Bone marrow (tissue), 2 donors: ENCODE data around the gene HAX1.
"Not testable (repeated sequence)": the region's sequence is repeated elsewhere in the genome, so short reads cannot be mapped to it uniquely, and the experiment has no call there.

Experiments used
- DNase-seq, 2 donors: peaks; one replicate each; lab custom pipeline; 2025; lab: John Stamatoyannopoulos, UW

Gene HAX1

GRCh38 chr1:154287591-154287990 is 15.2 kb downstream of the HAX1 start:
- DNase-seq: not testable (repeated sequence)

- DNase-seq: no peak
Measured at GRCh38 chr1:154288661-154289060, 16.2 kb downstream of the HAX1 start.

- DNase-seq: no peak
Measured at GRCh38 chr1:154290921-154291320, 18.5 kb downstream of the HAX1 start.

GRCh38 chr1:154295408-154296235 is 23.2 kb downstream of the HAX1 start:
- no peak for DNase-seq

GRCh38 chr1:154301582-154301981 is 29.2 kb downstream of the HAX1 start:
- DNase-seq: no peak

- DNase-seq: no peak
Measured at GRCh38 chr1:154304664-154305337, 32.4 kb downstream of the HAX1 start.

DNA sequence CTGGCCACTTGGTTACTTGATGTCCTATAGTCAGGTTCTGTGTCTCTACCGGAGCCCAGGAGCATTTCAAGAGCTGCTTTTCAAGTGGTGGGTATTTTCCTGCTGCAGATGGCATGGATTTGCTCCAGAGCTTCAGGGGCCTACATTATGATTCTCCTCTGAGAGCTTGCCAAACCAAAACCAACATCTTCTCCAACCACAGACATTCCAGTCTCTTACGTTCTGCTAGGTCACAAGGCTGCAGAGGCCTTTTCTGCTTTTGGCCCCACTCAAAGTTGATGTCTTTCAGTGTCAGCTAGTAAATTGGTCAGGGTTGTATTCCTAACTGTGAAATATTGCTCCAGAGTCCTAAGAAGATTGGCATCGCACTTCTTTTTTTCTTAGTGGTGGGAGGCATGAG is 33.7 kb downstream of the HAX1 start:
- DNase-seq: no peak

- DNase-seq: not testable (repeated sequence)
Measured at GRCh38 chr1:154307670-154308270, 35.3 kb downstream of the HAX1 start.

GRCh38 chr1:154309136-154309535 is 36.7 kb downstream of the HAX1 start:
- DNase-seq: not testable (repeated sequence)

DNA sequence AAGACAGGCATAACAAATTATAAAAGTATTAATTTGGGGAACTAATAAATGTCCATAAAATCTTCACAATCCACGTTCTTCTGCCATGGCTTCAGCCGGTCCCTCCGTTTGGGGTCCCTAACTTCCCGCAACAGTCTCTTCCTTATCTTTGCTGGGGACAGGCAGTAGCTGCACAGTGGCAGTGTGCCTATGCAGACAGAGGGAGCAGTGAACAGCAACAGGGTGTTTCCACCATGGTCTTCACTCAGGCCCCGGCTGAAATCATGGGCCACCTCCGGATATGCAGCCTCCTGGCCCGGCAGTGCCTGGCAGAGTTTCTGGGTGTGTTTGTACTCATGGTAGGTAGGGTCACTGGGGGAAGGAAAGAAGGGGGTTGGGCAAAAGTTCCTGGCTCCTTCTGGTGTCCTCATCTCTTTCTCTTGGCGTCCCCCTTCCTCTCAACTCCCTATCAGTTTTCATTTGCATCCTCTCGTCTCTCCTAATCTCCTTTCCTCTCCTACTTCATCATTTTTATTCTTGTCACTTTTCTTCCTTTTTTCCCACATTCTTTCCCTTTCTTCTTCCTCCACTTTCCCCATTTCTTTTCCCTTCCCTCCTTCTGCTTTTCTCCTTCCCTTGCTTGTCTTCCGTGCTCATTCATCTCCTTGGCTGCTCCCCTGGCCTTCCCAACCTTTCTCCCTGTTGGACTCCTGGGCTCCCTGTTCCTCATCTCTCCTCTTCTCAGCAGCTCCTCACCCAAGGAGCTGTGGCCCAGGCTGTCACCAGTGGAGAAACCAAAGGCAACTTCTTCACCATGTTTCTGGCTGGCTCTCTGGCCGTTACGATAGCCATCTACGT is 40.0 kb downstream of the HAX1 start:
- DNase-seq: not testable (repeated sequence)

DNA sequence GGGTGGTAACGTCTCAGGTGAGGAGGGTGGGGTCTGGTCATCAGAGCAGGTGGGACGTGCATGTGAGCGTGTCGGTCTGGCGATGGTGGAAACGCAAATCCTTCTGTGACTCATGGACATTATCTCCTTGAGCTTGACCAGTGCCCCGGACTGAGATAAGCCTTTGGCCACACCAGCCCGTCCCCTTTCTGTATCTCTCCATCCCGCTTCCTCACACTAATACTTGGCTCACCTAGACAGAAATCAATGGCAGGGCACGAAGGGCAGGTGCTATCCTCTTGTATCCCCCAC is 40.6 kb downstream of the HAX1 start:
- no peak for DNase-seq

- not testable (repeated sequence) for DNase-seq
Measured at GRCh38 chr1:154314226-154314625, 41.8 kb downstream of the HAX1 start.

- DNase-seq: no peak
Measured at GRCh38 chr1:154316704-154317103, 44.3 kb downstream of the HAX1 start.

GRCh38 chr1:154318386-154318785 is 46.0 kb downstream of the HAX1 start:
- no peak for DNase-seq

GRCh38 chr1:154320882-154321608 is 48.6 kb downstream of the HAX1 start, which contains the start of gene AQP10:
Gene AQP10, plus strand, starts transcription at chr1:154321093. Its CDS starts 63 bp downstream, at chr1:154321156.
- DNase-seq: peak in 1 of 2 donors; percentile 54

DNA sequence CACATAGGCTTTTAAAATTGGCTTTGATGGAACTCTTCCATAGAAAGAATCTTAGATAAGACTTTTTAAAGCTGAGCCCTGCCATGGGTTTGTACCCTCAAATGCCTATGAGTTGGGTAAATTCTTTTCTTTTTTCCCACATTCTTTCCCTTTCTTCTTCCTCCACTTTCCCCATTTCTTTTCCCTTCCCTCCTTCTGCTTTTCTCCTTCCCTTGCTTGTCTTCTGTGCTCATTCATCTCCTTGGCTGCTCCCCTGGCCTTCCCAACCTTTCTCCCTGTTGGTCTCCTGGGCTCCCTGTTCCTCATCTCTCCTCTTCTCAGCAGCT is 49.1 kb downstream of the HAX1 start:
- DNase-seq: not testable (repeated sequence)

DNA sequence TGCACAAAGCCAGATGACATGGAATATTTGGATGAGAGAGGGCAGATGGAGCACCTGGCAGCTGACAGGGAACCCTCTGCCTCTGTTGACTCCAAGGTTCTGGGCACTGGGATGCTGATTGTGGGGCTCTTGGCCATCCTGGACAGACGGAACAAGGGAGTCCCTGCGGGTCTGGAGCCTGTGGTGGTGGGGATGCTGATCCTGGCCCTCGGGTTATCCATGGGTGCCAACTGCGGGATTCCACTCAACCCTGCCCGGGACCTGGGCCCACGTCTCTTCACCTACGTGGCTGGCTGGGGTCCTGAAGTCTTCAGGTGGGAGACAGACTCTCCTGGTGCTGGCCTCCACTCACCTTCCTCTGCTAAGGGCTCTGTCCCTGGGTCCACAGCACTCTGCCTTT is 51.1 kb downstream of the HAX1 start:
- no peak for DNase-seq

DNA sequence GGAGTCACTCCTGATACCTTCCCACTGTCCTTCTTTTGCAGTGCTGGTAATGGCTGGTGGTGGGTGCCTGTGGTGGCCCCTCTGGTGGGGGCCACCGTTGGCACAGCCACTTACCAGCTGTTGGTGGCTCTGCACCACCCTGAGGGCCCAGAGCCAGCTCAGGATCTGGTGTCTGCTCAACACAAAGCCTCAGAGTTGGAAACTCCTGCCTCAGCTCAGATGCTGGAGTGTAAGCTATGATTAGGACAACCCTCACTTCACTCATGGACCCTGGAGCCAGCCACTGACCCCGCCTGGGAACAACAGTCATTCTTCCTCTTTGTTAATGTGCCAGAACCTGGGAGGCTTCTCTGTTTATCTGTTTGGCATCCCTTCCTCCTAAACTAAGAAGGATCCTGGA is 51.8 kb downstream of the HAX1 start:
- no peak for DNase-seq

DNA sequence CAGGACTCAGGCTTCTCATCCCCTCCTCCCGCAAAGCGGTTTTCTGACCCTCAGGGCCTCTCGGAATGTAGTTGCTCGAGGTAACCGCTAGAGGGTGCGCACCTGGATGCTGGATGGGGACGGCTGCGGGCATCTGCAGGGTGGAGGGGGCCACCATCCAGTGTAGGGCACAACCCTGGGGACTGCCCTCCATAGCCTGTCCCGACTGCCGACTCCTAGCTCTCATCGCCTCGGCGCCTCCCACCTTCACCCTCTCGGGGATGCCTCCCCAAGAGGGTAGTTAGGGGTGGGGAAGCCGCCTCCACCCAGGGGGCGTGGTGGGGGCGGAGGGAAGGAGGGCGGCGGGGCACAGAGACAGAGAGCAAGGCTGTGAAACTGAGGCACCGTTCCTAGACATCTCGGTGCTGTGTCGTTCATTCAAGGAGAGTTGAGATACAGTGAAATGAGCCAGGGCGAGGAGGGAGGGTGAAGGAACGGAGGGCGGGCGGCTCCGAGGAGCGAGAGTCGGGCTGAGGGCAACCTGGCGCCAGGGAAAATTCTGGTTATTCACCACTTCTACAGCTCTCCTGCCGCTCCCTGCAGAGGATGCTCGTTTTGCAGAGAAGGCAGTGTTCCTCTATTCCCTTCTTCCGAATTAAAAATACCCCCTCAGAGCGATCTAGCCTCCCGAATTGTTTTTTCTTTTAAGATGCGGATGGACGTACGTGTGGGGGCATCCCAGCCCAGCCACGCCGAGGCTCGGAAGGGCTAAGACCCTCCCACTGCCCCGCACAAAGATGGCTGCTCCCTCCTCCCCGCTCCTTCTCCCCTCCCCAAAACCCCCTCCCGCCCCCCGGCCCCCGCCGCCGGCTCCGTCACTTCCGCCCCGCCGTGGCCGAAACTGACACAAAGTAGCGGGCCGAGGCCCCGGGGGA is 52.5 kb downstream of the HAX1 start, which contains the start of gene ATP8B2:
Gene ATP8B2 (plus strand): TSS at position 857 of the 914 bp plus-strand sequence. CDS start 2,617 bp downstream, outside the sequence.
- DNase-seq: peak; percentile 21 to 34
